Measurements from ENCODE around the gene NFIB. TPM values are rescaled to one million over a fixed set of nuclear protein-coding genes. Genes with fewer than 3 reads are reported as not detected.

Gene NFIB
- total and polyA plus RNA-seq, 2 of the 13 experiments (the other 11 are each of a cell fraction or from before 2014, with no cell fraction given), result 0.98 to 4.6 TPM

DNA sequence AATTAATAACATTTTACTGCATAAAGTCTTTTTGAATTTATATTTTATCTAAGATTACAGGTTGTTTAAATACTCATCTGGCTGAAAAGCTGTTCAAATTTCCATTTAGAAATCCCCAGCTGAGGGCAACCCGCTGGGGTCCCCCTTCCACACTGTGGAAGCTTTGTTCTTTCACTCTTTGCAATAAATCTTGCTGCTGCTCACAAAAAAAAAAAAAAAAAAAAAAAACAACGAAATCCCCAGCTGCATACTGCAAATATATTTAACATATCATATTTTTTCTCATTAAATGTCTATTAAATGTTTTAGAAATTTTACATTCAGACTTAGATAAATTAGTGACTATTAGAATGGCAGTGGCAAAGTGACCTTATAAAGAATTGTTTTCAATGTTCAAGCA, 172.2 kb downstream of the NFIB start:
- BruUV-seq (replicated peaks), result no TSS peak
- H3K36me3 ChIP-seq (replicated peaks in 1 of 2; ENCODE audit: control insufficient read depth in 1 of 2, insufficient read depth in 2 of 2, low read length in 2 of 2), result no peaks in the 10 kb centered on the region
- no peak overlapping the region for H3K4me3 ChIP-seq (replicated peaks in 1 of 3; ENCODE audit: insufficient read depth in 1 of 3, low read depth in 2 of 3, low read length in 3 of 3)
- ChIA-PET POLR2A (no interaction called here), CTCF (ENCODE audit: low intra/inter-chr PET ratio, low total read pairs) (no interaction called here)
- H3K27me3 ChIP-seq (ENCODE audit: control insufficient read depth in 1 of 2, insufficient read depth in 2 of 2, low read length in 2 of 2), result no peaks in the 10 kb centered on the region
- H3K9me3 ChIP-seq (ENCODE audit: low read length), result no peaks in the 10 kb centered on the region
- no peak overlapping the region for H3K4me2 ChIP-seq (ENCODE audit: low read depth, low read length)
- no peak overlapping the region for H3K9ac ChIP-seq (ENCODE audit: insufficient read depth, low read depth, low read length)
- in situ Hi-C loops (cut with HindIII; ENCODE audit: extremely low pct_ligation_motif_present, low pct_unique_long_range_greater_than_20kb) (no loop called here), intact Hi-C loops (cut with micrococcal nuclease; ENCODE audit: unreplicated experiment) (no loop called here)
- TF ChIP-seq ZNF670 (CRISPR knock-in tag; IDR thresholded peaks at IDR 0.05; ENCODE audit: borderline replicate concordance) (no peak), ZFP37 (CRISPR knock-in tag; IDR thresholded peaks at IDR 0.05; ENCODE audit: borderline replicate concordance) (no peak), ZBTB8A (CRISPR knock-in tag; IDR thresholded peaks at IDR 0.05; ENCODE audit: borderline replicate concordance, low read depth) (no peak), POLR2AphosphoS5 (IDR thresholded peaks at IDR 0.05; ENCODE audit: low read depth, low read length) (no peak), ZNF251 (CRISPR knock-in tag; IDR thresholded peaks at IDR 0.05) (no peak), SAFB2 (CRISPR knock-in tag; IDR thresholded peaks at IDR 0.05; ENCODE audit: borderline replicate concordance, low read depth) (no peak), ZNF646 (CRISPR knock-in tag; IDR thresholded peaks at IDR 0.05) (no peak), BCL6 (CRISPR knock-in tag; IDR thresholded peaks at IDR 0.05) (no peak), HNRNPL (IDR thresholded peaks at IDR 0.05; ENCODE audit: low read depth, low read length) (no peak), ISX (CRISPR knock-in tag; conservative IDR thresholded peaks at IDR 0.05) (no peak)
- WGBS (ENCODE audit: low lambda C conversion rate), result 48% methylated on average over 2 of the region's 2 CpGs
- H2AFZ ChIP-seq (ENCODE audit: low read length), result no peak overlapping the region
- H3K4me1 ChIP-seq (ENCODE audit: insufficient read depth, low read length), result no peaks in the 10 kb centered on the region
- no peaks in the 10 kb centered on the region for H4K20me1 ChIP-seq (ENCODE audit: insufficient read depth, low read length)
- no peak for FAIRE-seq
- no peak for DNase-seq (ENCODE audit: low spot score)
- no peak overlapping the region for H3K27ac ChIP-seq (ENCODE audit: extremely low read length, insufficient read depth, low read length)
- no peak for ATAC-seq
- H3K79me2 ChIP-seq (ENCODE audit: insufficient read depth, low read length), result no peaks in the 10 kb centered on the region

Data from HepG2 (cell line).